ENCODE measurements around the gene C14orf180.

The C14orf180 gene

GRCh38 chr14:104550340-104550860 is 29.2 kb upstream of the C14orf180 start:
- no peak for DNase-seq (ENCODE audit: low read depth)

GRCh38 chr14:104550861-104551728 is 28.5 kb upstream of the C14orf180 start:
- DNase-seq (ENCODE audit: low read depth): no peak

GRCh38 chr14:104551851-104552737 is 27.5 kb upstream of the C14orf180 start:
- no peak for DNase-seq (ENCODE audit: low read depth)

- DNase-seq (ENCODE audit: low read depth): no peak
Observed at GRCh38 chr14:104552738-104553125, 26.8 kb upstream of the C14orf180 start.

GRCh38 chr14:104553166-104554087 is 26.1 kb upstream of the C14orf180 start:
- no peak for DNase-seq (ENCODE audit: low read depth)

- no peak for DNase-seq (ENCODE audit: low read depth)
Observed at GRCh38 chr14:104554088-104554607, 25.4 kb upstream of the C14orf180 start.

GRCh38 chr14:104554608-104555429 is 24.7 kb upstream of the C14orf180 start:
- DNase-seq (ENCODE audit: low read depth): no peak

- no peak for DNase-seq (ENCODE audit: low read depth)
Observed at GRCh38 chr14:104555430-104556255, 23.9 kb upstream of the C14orf180 start.

- no peak for DNase-seq (ENCODE audit: low read depth)
Observed at GRCh38 chr14:104556256-104557021, 23.1 kb upstream of the C14orf180 start.

- DNase-seq (ENCODE audit: low read depth): no peak
Observed at GRCh38 chr14:104557086-104557485, 22.5 kb upstream of the C14orf180 start.

GRCh38 chr14:104557766-104558165 is 21.8 kb upstream of the C14orf180 start:
- DNase-seq (ENCODE audit: low read depth): no peak

GRCh38 chr14:104558231-104559027 is 21.1 kb upstream of the C14orf180 start:
- no peak for DNase-seq (ENCODE audit: low read depth)

GRCh38 chr14:104559028-104559803 is 20.3 kb upstream of the C14orf180 start:
- no peak for DNase-seq (ENCODE audit: low read depth)

GRCh38 chr14:104559804-104560585 is 19.6 kb upstream of the C14orf180 start:
- no peak for DNase-seq (ENCODE audit: low read depth)

- no peak for DNase-seq (ENCODE audit: low read depth)
Observed at GRCh38 chr14:104560586-104560945, 19.0 kb upstream of the C14orf180 start.

- DNase-seq (ENCODE audit: low read depth): no peak
Observed at GRCh38 chr14:104561124-104561557, 18.4 kb upstream of the C14orf180 start.

Measured in T follicular helper cell (primary cell).